ENCODE data around the gene CAPZB.

Gene CAPZB

DNA sequence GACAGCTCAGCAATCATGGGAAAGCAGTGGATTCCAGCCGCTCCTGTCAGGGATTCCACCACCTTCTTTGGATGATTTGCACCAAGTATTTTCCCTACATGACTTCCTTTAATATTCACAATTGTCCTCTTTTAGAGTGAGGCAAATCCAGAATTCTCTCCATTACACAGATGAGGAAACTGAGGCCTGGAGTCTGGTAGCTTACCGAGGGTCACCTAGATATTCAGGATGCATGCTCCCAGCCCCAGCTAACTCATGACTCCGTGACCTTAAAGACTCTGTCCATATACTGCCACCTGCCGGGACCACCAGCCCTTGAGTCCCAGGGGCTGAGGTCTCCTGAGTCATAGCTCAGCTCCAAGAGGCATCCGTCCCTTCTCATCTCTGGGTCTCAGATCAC is 80.6 kb downstream of the CAPZB start:
- DNase-seq, result no peak

DNA sequence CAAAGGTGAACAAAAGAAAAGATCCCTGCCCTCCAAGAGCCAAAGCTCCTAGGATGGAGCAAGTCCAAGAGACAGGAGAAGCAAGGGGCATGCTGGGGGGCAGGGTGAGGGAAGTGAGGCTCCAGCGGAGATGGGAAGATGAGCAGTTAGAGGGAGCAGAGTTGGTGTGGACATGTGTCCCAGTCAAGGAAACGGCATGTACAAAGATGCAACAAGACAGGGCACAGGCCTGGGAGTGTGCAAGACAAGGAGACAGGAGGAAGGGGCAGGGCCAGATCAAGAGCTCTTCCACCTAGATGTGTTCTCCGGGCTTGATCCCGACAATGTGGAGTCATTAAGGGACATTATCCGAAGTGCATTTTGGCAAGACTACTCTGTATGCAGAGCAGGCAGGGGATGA is 82.1 kb downstream of the CAPZB start:
- DNase-seq, result no peak

DNA sequence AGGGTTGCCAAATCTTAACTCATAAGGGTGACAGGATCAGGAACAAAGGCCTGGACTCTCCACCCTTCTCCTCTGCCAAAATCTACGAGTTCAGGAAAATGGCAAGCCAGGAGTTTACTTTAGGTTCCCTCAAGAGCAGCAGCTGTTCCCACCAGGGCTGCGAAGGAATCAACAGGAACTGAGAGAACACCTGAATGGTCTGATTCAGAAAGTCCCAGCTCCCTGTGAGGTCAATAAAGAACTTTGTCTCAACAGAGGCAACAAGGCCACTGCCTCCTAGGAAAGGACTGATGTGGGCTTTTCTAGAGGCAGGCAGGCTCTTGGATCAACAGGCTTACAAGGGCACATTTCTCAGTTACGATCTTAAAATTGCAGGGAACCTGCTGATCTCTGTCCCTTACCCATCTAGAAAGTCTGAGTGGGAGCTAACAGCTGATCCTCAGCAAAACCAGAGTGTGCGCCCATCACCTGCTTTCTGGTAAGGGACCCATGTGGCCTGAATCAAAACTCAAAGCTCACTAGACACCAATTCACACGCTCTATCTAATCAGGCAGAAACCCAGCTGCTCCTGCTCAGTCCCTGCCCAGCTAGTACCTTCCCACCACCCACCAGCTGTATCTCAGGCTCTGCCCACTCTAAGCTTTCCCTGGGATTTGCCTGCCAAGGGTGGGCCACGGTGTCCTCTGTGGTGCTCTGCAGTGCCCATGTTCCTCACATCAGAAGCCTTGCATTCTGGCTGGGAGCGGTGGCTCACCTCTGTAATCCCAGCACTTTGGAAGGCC is 83.1 kb downstream of the CAPZB start:
- DNase-seq, result no peak

DNA sequence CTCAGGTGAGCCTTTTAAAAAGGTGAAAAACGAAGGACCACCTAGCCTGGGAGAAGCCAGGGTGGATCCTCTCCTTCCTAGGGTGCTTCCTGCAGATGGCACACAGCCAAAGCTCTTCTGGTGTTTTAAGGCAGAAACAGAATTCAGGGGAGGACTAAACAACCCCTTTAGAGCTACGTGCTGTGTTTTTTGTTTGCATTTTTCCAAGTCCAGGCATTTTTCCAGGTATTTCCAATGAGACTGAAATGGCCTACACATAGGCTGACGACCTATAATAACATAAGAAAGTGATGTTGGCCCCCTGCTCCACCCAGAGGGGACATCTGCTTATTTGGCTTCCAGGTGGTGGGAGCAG is 83.8 kb downstream of the CAPZB start:
- DNase-seq, result no peak

DNA sequence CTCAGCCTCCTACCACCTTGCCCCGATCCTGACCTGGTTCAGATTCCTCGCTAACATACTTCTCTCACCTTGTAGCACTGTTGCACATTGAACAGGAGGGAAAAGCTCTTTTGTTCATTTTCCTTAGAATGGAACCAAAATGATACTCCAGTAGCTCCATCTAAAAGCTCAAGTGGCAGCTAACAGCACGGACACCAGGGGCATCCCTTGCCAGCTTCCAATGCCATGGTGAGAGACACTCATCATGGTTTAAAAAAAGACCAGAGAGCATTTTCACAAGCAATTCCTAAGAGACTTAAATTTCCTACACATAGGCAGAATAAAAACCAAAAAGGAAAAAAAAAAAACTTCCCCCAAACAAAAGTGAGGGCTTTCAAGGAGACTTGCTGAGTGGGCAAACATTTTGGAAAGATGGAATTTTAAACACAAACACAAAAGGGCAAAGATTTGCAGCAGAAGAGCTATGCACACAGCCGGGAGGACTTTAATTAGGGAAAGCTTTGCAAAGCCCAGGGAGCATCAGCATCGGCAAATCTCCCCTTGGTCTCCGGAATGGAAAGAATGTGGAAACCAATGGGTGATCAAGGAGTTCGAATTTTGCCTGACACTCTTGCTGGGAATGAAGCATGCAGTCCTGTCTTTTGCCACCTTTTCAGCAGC is 84.3 kb downstream of the CAPZB start:
- DNase-seq, result no peak

DNA sequence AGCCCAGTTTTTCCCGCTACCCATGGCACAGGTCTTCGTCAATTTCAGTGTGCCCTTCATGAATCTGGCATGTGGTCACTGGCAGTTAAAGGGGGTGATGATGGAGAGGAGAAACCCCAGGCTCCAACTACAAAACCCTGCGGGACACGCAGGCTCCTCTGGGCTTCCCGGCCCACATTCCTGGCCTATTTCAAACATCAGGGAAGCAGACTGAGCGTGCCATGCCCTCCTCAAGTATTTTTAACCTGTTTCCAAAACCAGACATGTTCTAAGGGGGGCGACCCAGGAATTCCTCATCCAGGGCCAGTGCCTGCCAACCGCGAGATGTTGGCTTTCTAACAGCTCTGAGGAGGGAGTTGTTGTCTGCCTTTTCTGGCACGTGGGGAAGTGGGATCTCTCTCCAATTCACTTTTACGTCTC is 85.1 kb downstream of the CAPZB start:
- no peak for DNase-seq

DNA sequence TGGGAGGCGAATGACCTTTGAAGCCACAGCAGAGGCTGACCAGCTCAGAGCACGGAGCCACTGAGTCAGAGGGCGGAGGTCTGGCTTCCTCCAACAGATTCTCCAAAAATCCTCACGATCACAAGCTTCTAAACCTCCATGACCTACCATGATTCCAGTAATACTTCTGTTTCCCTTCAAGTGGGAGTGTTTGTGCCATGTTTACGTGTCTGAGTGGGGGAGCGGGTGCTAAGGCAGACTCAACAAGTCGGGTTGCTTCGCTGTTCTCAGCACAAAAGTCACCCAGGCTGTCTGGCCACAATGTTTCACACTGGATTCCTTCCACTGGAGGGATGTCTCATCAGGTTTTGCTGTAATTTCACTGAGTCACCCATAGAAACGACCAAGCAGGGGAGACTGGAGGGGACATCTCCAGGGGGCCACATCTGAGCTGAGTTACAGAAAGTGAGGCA is 87.0 kb downstream of the CAPZB start:
- no peak for DNase-seq

DNA sequence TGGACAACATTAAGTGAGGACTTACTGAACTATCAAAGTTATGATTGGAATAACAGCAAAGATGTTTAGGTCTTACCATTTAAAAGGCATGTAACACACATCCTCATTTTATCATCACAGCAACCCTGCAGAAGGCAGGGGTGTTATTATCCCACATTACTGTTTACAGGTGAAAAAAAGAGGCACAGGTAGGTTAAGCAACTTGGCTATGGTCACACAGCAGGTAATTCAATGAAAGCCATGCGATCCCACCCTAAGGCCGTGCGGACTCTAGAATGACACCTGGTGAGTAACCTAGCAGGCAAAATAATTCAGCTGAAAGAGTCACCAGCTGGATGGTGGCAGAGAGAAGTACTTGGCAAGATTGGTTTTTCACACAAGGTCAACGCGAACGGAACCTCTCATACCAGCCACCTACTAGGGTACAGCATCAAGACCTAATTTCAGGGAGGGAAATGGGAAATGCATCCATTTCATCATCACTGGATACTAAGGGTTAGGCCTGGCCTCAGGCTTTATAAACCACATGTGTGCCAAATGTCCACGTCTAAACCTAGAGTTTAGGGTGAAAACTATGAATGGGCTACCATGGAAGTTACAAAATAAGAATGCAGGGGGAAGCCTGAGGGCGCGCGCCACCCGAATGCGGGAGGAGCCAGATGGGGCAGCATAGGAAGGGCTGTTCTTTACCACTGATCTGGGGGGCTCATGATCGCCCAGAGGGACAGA is 88.0 kb downstream of the CAPZB start:
- DNase-seq, result no peak

DNA sequence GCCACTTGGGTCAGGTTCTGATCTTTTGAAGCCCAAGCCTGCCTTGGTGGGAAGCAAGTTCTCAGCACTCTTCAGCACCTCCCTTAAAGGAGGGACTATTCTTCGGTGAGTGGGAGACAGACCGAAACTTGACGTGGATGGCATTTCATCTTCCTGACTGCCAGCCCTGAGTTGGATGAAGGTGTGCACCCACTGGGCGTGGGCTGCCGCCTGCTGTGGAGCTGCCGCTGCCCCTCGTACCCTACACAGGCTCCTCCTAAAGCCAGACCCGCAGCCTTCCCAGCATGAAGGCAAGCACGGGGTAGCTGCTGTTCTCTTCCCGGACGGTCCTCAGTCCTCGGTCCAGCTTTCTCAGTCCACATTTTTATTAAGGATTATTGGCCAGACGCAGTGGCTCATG is 89.1 kb downstream of the CAPZB start:
- no peak for DNase-seq

DNA sequence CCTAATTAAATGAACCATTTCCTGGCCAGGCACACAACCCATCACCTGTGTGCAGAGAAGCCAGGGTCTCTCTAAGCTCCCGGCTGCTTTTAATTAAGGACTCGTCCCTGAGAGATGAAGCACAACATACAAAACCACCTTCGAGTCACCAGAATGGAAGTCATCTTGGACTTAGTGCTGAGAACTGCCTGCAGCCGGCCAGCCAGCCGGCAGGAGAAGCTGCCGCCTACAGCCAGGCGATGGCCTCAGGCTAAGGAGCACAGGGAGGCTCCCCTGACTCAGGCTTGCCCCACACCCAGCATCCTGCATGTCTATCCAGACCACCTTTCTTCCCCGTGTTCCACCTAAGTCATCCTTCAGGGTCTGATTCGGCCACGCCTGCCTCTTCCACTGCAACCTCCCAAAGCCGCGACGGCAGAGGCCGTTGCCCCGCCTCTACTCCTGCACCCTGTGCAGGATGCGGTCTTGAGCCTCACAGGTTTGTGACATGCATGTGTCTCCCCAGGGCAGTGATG is 89.6 kb downstream of the CAPZB start:
- no peak for DNase-seq

DNA sequence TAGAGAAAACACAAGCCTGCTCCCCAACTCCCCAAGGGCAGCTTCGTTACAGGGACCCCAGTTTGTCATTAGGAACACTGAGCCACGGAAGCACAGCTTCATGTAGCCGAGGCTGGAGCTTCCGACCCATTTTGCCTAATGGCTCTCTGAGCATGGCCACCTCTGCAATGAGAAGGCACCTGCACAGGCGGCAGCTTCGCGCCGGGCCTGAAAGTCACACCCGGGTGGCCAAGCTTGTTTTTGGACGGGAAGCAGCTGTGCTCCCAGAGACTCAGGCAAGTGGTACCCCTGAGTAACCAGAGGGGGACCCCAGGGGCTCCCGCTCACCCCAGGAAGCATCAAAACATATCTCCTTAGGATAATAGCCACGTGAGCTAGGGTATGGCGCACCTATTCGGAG is 92.3 kb downstream of the CAPZB start:
- no peak for DNase-seq

DNA sequence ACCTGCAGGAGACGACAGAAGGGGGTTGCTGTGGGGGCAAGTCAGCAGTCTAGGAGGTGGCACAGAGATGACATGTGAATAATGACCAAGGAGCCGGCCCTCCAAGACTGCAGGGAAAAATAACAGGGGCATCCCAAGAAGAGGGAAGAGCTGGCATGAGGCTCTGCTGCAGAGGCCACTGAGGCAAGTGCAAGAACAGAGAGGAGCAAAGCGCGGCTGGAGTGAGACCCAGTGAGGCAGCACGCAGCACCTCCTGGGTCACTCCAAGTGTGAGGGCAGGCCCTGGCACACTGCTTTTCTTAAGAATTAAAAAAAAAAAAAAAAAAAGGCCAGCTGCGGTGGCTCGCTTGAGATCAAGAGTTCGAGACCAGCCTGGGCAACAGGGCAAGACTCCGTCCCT is 93.1 kb downstream of the CAPZB start:
- DNase-seq, result no peak

DNA sequence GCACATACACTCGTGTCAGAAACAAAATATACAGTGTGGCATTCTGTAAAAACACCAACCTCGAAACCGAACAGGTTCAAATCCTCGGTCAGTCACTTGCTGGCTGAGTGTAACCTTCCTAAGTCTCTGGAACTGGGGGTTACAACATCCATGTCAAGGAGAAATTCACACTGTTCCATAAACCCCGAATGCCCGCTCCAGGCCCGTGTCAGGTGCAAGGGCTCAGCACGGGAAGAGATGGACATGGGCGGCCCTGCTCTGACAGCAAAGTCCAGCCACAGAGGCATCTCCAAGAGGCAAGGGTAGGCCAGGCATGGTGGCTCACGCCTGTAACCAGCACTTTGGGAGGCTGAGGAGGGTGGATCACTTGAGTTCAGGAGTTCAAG is 93.8 kb downstream of the CAPZB start:
- DNase-seq, result no peak

DNA sequence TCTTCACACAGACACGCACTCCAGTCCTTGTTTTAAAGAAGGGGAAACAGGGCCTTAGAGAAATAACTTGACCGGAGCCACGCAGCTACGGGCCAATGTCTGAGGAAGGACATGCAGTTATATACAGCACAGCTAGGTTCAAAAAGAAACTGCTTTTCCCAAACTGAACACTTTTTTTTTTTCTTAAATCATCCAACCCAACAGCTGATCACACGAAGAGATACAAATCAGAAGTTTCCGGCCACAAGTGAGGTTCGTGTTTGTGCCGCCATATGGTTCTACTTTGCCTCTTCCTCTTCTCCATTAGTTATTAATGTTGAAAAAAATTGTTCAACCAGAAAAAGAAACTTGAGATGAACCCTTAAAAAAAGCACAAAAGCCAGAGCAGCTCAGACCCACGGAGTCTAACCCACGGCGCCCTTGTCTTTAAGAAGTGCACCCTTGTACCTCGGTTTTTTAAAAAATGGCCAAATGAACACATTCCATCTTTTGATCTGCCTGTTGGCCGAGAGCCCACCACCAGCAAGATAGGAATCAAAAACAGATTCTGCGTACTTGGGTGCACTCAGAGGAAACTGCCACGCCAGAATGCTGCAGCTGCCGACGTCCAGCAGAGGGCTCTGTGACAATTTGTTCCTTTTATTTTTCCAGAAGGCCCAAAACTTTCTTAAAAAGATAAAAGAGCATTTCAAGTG is 94.3 kb downstream of the CAPZB start:
- peak; percentile 58 to 79 for DNase-seq

DNA sequence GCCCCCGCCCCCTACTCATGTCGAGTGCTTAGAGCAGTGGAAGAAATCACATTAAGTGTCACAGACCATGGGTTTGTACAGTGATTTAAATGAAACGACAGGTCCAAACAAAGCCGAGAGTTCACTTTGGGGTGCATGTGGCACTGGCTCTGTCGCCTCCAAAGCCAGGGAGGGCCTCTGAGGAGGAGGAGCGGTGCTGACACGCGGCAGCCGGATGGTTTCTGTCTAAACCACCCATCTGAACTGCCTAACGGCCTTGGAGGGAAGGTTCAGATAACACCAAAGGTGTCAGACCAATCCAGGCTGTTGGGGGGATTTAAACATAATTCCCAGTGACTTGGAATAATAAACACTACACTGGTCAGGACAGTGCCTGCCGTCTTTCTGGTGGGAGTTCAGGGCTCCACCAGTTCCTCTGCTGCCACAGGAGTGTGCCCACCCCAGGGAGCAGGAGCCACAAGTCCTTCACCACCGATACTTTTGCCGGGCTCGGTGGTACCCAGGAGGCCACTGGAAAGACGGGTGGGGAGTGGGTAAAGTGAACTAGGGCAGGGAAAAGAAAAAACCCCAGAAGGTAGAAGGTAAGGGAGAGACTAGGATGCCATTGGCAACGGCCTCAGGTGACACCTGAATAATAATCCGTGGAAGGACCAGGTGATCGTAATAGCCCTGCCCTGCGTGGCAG is 95.0 kb downstream of the CAPZB start:
- DNase-seq, result no peak

DNA sequence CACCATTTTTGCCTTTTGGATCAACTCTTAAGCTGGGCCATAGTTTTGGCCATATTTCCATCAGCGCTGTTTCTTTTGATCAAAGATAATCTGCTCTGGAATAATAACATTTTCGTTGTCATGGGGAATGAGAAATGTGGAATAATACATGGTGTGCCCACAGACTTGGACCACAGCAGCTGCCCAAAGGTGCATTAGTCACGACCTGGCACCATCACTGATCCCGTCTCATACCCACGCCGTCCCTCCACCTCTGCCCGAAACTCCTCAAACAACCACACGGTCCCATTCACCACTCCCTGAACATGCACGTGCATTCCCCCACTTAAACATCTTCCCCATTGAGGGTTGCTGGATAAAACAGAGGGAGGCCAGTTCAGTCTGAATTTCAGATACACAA is 96.4 kb downstream of the CAPZB start:
- no peak for DNase-seq

DNA sequence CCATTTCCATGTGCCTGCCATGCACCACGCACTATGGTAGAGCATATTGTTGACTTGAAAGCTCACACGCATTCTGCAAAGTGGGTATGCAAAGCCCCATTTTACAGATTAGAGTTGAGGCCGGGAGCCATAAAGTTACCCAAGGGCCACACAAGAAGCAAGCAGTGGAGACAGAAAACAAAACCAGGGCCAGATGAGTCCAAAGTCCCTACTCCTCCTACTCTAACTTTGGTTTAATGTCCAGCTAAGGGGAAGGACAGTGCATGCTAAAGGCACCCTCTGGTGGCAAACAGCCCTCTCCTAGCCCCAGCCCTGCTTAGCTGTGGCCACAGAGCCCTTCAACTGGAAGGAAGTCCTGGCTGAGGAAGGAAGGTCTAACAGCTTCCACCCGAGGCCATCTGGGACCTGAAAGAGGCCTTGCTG is 98.3 kb downstream of the CAPZB start:
- DNase-seq, result no peak

DNA sequence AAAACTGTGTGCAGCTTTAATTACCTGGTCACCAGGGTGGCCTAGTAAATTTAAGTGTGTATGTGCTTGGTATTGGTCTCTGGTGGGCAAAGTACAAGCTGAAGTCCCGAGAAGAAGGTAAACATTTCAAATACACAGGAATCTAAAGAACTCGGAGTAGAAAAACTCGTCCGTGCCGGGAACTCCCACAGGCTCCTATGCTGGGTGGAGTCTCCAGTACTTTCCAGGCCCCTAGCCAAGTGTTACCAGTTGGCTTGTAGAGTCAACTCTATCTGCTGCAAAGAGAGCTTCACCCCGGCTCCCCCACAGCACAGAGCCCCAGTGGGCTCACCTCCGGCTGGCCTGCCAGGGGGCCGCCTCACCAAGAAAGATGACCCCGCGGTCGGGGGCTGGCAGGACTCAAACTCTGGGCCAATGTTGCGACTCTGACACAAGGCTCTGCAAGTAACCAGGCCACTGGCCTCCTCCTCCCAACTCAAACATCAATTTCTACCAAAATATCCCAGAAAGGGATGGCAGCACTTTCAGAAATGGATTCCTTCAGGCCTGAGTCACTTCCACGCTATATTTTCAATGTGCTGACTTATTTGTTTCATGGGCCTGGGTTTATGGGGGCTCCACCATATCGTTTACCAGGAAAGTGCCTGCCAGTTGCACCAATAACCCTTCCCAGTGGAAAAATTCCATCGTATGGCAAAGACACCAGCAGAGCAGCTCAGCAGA is 99.3 kb downstream of the CAPZB start:
- no peak for DNase-seq

DNA sequence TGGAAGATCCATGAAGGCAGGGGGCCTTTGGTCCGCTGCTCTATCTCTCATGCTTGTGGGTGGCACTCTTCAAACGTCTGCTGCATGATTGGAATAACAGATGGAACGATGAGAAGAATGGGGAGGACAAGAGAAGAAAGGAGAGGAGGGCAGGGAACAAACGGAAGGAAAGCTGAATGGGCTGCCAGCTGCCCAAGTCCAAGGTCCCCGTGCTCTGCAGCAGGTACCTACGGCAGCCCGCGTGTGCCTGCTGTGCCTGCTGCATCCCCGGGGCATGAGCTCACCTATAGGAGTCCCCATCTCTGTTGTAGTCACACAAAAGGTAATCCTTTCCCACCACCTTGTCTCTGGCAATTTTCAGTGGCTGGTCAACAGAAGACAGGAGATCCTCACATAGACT is 100.1 kb downstream of the CAPZB start:
- no peak for DNase-seq

DNA sequence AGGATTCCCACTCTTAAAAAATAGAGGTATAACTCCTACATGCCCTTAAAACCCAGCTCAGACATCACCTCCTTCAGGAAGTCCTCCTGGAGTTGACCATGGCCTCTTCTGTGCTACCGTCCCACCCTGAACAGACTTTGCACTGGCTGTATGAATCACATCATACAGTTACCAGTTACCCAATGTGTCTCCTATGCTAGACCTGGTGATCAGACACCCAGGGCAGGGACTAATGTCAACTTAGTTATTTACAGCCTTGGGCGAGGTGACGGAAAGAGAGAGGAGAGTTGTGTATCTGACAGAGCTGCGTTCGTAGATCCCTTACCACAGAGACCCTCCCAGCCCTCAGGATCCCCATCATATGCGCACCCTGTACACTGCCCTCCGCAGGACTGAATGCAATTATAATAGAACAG is 100.6 kb downstream of the CAPZB start:
- no peak for DNase-seq

DNA sequence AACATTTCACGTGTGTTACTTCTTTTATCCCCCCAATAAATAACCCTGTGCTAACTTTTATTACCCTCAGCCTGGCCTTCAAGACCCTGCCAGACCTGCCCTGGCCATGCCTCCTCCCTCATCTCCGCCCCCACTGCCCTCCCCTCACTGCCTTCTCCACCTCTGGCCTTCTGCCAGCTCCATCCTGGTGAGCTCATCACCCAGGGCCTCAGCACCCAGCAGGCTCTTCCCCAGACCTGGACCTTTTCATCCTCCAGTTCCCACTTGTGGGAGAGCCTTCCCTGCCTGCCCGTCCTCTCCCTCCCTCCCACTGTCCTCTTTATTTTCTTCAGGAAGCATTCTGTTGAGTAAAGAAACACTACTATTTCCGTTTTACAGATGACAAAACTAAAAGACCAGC is 101.2 kb downstream of the CAPZB start:
- DNase-seq, result no peak

DNA sequence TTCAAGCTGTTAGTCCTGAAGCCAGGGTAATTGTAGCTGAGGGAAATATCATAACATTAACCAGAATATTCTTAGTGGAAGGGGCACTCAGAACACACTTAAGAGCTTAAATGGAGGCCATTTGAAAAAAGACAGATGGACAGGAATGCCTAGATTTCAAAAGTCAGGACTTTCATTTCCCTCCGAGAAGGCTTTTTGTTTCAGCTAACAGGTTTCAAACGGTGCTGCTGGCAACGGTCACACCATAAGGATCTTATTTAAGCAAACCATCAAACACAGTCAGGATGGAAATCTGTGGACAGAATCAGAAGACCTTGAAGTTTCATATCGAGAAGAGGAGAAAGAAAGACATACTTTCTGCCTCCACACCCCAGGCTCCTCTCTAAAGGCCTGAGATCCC is 103.1 kb downstream of the CAPZB start:
- DNase-seq, result no peak

Measured in CD4-positive, alpha-beta T cell treated with Interferon alpha-2 for 1 hour (primary cell).